Caco-2 (cell line): Measurements from ENCODE around the gene NUP205. TPM values are rescaled to one million over a fixed set of nuclear protein-coding genes. Genes with fewer than 3 reads are reported as not detected.

Experiments used
- BruUV-seq: library from RNA; stranded (reverse); fragments of 400-500 nt; replicated peaks from 2 replicates; lab custom pipeline; 2021; lab: Mats Ljungman, UMichigan
- CTCF ChIA-PET: fragments of 300-600 bp; sonication (Branson Sonifier 250); formaldehyde crosslinking; loops from one replicate; lab custom pipeline; 2022; ENCODE audit warnings: antibody characterized with exemption; lab: Charles Lee
- POLR2A ChIA-PET: fragments of 300-600 bp; sonication (Branson Sonifier 250); formaldehyde crosslinking; loops from one replicate; lab custom pipeline; 2022; ENCODE audit warnings: antibody characterized with exemption; lab: Charles Lee
- DNase-seq, 2 experiments: peaks; one replicate each; pipeline versions ENCODE4 v3.0.0 to v3.0.0-alpha.2; 2020 to 2022
- H3K27me3 ChIP-seq: replicated peaks from 2 replicates; pipeline ENCODE4 v1.6.0; 2011; ENCODE audit warnings: low read length; ENCODE audit not compliant: control insufficient read depth, insufficient read depth
- H3K36me3 ChIP-seq: 2 replicates; pipeline ENCODE4 v1.5.1; 2011; ENCODE audit warnings: low read length; ENCODE audit not compliant: control insufficient read depth, insufficient read depth
- H3K4me1 ChIP-seq: fragments of 250-450 bp; sonication (Bioruptor Pico); 2 replicates; pipeline ENCODE4 v1.5.1; 2020; ENCODE audit warnings: mild to moderate bottlenecking
- H3K4me3 ChIP-seq: 2 replicates; pipeline ENCODE4 v1.5.1; 2011; ENCODE audit warnings: low read depth, mild to moderate bottlenecking, control low read depth, low read length
- H3K9me3 ChIP-seq: fragments of 250-450 bp; sonication (Bioruptor Pico); 2 replicates; pipeline ENCODE4 v1.5.1; 2020; ENCODE audit warnings: mild to moderate bottlenecking, moderate library complexity
- H3K27ac Mint-ChIP-seq: one replicate; pipeline ENCODE4 v1.8.0; 2022; ENCODE audit warnings: mixed read lengths; ENCODE audit not compliant: unreplicated experiment
- H3K27me3 Mint-ChIP-seq: one replicate; pipeline ENCODE4 v1.8.0; 2022; ENCODE audit warnings: mixed read lengths; ENCODE audit not compliant: insufficient read depth, unreplicated experiment
- H3K36me3 Mint-ChIP-seq: one replicate; pipeline ENCODE4 v1.8.0; 2022; ENCODE audit warnings: mild to moderate bottlenecking, mixed read lengths; ENCODE audit not compliant: insufficient read depth, unreplicated experiment
- H3K4me1 Mint-ChIP-seq: one replicate; pipeline ENCODE4 v1.8.0; 2022; ENCODE audit warnings: low read depth, mixed read lengths; ENCODE audit not compliant: unreplicated experiment
- H3K4me3 Mint-ChIP-seq: one replicate; pipeline ENCODE4 v1.8.0; 2022; ENCODE audit warnings: mild to moderate bottlenecking, moderate library complexity, mixed read lengths; ENCODE audit not compliant: unreplicated experiment
- H3K9me3 Mint-ChIP-seq: one replicate; pipeline ENCODE4 v1.8.0; 2022; ENCODE audit warnings: mixed read lengths; ENCODE audit not compliant: unreplicated experiment
- intact Hi-C: fragments of 100-400 bp; cut with micrococcal nuclease; formaldehyde crosslinking; loops from one replicate; pipeline ENCODE4 v1.10.0; 2022; ENCODE audit not compliant: unreplicated experiment
- total RNA-seq: library from RNA; stranded (reverse); gene quantifications from 2 replicates; pipeline ENCODE4 v1.2.3, GENCODE V29; 2022
- TF ChIP-seq, protein P1 (sequence below), 2 experiments: fragments of 200-600 bp in 1 of 2; IDR thresholded peaks; 1 replicate in 1 of 2; 2 replicates in 1 of 2; pipeline versions ENCODE4 v1.5.1 to v1.8.0; 2011 to 2022; ENCODE audit warnings: antibody characterized with exemption in 1 of 2, control low read depth in 1 of 2, inconsistent platforms in 1 of 2, low read depth in 1 of 2, low read length in 1 of 2, mild to moderate bottlenecking in 1 of 2, moderate library complexity in 1 of 2; ENCODE audit not compliant: insufficient read depth in 1 of 2, severe bottlenecking in 1 of 2, unreplicated experiment in 1 of 2

NUP205 gene
- total RNA-seq, 1 experiment from 2014 or later: 115 TPM

DNA sequence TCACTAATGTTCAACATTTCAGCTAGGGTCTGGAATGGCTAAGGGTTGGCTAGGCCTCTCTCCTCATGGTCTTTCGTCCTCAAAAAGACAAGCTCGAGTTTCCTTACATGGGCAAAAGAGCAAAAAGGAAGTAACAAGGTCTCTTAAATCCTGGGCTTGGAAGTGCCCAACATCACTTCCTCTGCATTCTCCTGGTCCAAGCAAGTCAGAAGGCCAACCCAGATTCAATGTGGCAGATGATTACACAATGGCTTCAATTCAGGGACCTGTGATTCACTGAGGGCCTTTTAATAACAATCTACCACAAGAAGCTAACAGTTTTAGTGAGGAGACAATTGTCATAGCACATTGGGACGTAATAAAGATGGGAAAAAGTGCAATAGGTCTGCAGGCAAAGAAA, 4.4 kb upstream of the NUP205 start:
- Mint-ChIP-seq H3K4me1 (no peaks in the 10 kb centered on the region), H3K27ac (no peak overlapping the region), H3K9me3 (no peaks in the 10 kb centered on the region), H3K27me3 (peaks cover 4% of the 10 kb centered on the region), H3K4me3 (no peak overlapping the region), H3K36me3 (no peaks in the 10 kb centered on the region)
- TF ChIP-seq, protein P1, sequence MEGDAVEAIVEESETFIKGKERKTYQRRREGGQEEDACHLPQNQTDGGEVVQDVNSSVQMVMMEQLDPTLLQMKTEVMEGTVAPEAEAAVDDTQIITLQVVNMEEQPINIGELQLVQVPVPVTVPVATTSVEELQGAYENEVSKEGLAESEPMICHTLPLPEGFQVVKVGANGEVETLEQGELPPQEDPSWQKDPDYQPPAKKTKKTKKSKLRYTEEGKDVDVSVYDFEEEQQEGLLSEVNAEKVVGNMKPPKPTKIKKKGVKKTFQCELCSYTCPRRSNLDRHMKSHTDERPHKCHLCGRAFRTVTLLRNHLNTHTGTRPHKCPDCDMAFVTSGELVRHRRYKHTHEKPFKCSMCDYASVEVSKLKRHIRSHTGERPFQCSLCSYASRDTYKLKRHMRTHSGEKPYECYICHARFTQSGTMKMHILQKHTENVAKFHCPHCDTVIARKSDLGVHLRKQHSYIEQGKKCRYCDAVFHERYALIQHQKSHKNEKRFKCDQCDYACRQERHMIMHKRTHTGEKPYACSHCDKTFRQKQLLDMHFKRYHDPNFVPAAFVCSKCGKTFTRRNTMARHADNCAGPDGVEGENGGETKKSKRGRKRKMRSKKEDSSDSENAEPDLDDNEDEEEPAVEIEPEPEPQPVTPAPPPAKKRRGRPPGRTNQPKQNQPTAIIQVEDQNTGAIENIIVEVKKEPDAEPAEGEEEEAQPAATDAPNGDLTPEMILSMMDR (IDR thresholded peaks at IDR 0.05; ENCODE audit: insufficient read depth in 1 of 2, low read depth in 1 of 2, low read length in 1 of 2, severe bottlenecking in 1 of 2, unreplicated experiment in 1 of 2): no peak
- Histone ChIP-seq H3K4me3 (no peak overlapping the region), H3K4me1 (peaks cover 6% of the 10 kb centered on the region; the same call in 1 of the 2 replicates), H3K36me3 (no peaks in the 10 kb centered on the region), H3K9me3 (no peaks in the 10 kb centered on the region), H3K27me3 (no peaks in the 10 kb centered on the region)
- BruUV-seq: no TSS peak
- intact Hi-C loops: no loop called here
- DNase-seq: no peak
- POLR2A ChIA-PET: no interaction called here
- CTCF ChIA-PET: no interaction called here

DNA sequence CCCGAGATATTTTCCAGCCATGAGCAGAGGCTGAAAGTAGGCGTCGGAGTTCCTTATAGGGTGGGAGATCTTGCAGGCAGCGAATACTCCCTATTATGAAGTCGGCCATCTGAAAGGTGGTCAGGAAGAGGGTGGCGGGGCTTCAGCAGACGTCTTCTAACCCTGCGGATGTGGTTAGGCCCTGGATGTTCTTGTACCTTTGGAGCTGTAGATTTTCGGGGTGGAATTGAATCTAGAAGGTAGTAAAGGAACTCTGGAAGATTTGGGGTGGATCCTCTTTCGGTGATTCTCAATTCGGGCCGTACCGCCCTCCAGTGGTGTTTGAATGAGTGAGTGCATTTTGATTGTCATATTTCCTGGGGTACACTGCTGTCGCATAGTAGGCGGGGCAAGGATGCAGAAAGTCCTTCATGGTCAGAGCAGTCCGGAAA, 635 bp downstream of the NUP205 start:
- Histone ChIP-seq H3K4me1 (peaks cover 28% of the 10 kb centered on the region), H3K27me3 (no peaks in the 10 kb centered on the region), H3K9me3 (no peaks in the 10 kb centered on the region), H3K4me3 (peak overlapping the region; percentile 82), H3K36me3 (no peaks in the 10 kb centered on the region)
- CTCF ChIA-PET: interaction anchor here (0.6 kb wide), 1 partner anchor 223 kb away, joined by 3 read pairs; no protein-coding TSS in a partner anchor
- DNase-seq: peak; percentile 72 to 74
- TF ChIP-seq, protein P1 (IDR thresholded peaks at IDR 0.05; ENCODE audit: insufficient read depth in 1 of 2, low read depth in 1 of 2, low read length in 1 of 2, severe bottlenecking in 1 of 2, unreplicated experiment in 1 of 2): peak; percentile 45 to 51
- POLR2A ChIA-PET: no interaction called here
- H3K27me3 Mint-ChIP-seq: peaks cover 4% of the 10 kb centered on the region
- no TSS peak for BruUV-seq
- no peaks in the 10 kb centered on the region for H3K36me3 Mint-ChIP-seq
- no peak overlapping the region for H3K27ac Mint-ChIP-seq
- intact Hi-C loops: loop anchor here (1.0 to 5.0 kb wide), 4 partner anchors 46 to 278 kb away; no protein-coding TSS in a partner anchor
- peaks cover 7% of the 10 kb centered on the region for H3K4me1 Mint-ChIP-seq
- H3K4me3 Mint-ChIP-seq: no peak overlapping the region
- H3K9me3 Mint-ChIP-seq: no peaks in the 10 kb centered on the region

DNA sequence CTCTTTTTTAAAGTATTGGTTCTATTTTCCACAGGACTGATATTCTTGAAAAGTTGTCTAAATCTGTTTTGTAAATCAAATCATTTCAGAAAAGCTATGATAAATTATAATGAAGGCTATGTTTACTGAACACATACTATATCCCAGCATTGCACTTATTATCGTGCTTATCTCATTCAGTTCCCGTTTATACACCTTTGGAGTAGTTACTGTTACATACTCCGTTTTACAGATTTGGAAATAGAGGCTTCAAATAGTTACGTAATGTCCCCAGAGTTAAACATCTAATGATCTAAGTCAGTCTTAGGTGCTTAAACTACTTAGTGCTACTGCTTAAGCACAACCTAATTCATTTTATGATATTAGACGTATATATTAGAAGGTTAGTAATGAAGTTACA, 1.2 kb downstream of the NUP205 start:
- DNase-seq: no peak
- ChIA-PET CTCF (no interaction called here), POLR2A (no interaction called here)
- H3K4me1 Mint-ChIP-seq: peaks cover 7% of the 10 kb centered on the region
- TSS peak; percentile 66 for BruUV-seq
- Histone ChIP-seq H3K9me3 (no peaks in the 10 kb centered on the region), H3K4me1 (peaks cover 32% of the 10 kb centered on the region), H3K27me3 (no peaks in the 10 kb centered on the region), H3K4me3 (peak overlapping the region; percentile 82), H3K36me3 (no peaks in the 10 kb centered on the region)
- TF ChIP-seq, protein P1 (IDR thresholded peaks at IDR 0.05; ENCODE audit: insufficient read depth in 1 of 2, low read depth in 1 of 2, low read length in 1 of 2, severe bottlenecking in 1 of 2, unreplicated experiment in 1 of 2): no peak
- H3K27ac Mint-ChIP-seq: no peak overlapping the region
- no peaks in the 10 kb centered on the region for H3K9me3 Mint-ChIP-seq
- H3K36me3 Mint-ChIP-seq: no peaks in the 10 kb centered on the region
- H3K4me3 Mint-ChIP-seq: no peak overlapping the region
- intact Hi-C loops: loop anchor here (1.0 to 5.0 kb wide), 4 partner anchors 47 to 278 kb away; no protein-coding TSS in a partner anchor
- H3K27me3 Mint-ChIP-seq: peaks cover 4% of the 10 kb centered on the region
